PFSK-1 (cell line): ENCODE measurements around the gene TOM1L2.

Experiments
- POLR2AphosphoS5 ChIP-seq: IDR thresholded peaks from 2 replicates; pipeline ENCODE4 v1.6.1; 2012; ENCODE audit warnings: low read depth, mild to moderate bottlenecking, control low read depth, low read length, moderate library complexity
- SIN3A ChIP-seq: IDR thresholded peaks from 2 replicates; pipeline ENCODE4 v1.6.1; 2012; ENCODE audit warnings: mild to moderate bottlenecking, low read length, moderate library complexity, borderline replicate concordance; ENCODE audit not compliant: insufficient read depth
- TAF1 ChIP-seq: IDR thresholded peaks from 2 replicates; pipeline ENCODE4 v1.6.1; 2012; ENCODE audit warnings: low read length, control low read depth, borderline replicate concordance; ENCODE audit not compliant: insufficient read depth
- TF ChIP-seq, protein P1 (sequence below), 2 experiments: IDR thresholded peaks; 2 replicates each; pipeline versions ENCODE4 v1.6.1 to v1.8.0; 2011 to 2012; ENCODE audit warnings: low read depth in 2 of 2, low read length in 2 of 2, control low read depth in 1 of 2, inconsistent platforms in 1 of 2, mild to moderate bottlenecking in 1 of 2, moderate library complexity in 1 of 2; ENCODE audit not compliant: insufficient read depth in 1 of 2

DNA sequence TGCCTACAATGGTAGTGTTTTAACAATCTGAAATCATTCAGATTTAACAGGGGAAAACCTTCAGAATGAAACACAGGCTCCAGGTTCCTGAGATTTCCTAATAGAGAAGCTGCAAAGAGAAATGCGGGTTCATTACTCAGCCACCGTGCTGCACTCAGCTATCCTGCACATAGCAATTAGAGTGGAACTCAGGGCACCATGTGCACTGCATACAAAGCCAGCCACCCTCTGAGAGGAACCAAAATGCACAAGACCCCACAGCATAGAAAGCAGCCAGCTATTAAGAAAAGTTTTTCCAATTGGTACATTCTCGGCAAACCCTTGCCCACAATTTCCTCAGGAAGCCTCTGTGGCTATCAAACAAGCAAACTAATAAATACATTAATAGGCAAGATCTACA, 37.4 kb downstream of the TOM1L2 start:
- no peak for TF ChIP-seq TAF1
- no peak for TF ChIP-seq POLR2AphosphoS5
- TF ChIP-seq SIN3A: no peak
- TF ChIP-seq, protein P1, sequence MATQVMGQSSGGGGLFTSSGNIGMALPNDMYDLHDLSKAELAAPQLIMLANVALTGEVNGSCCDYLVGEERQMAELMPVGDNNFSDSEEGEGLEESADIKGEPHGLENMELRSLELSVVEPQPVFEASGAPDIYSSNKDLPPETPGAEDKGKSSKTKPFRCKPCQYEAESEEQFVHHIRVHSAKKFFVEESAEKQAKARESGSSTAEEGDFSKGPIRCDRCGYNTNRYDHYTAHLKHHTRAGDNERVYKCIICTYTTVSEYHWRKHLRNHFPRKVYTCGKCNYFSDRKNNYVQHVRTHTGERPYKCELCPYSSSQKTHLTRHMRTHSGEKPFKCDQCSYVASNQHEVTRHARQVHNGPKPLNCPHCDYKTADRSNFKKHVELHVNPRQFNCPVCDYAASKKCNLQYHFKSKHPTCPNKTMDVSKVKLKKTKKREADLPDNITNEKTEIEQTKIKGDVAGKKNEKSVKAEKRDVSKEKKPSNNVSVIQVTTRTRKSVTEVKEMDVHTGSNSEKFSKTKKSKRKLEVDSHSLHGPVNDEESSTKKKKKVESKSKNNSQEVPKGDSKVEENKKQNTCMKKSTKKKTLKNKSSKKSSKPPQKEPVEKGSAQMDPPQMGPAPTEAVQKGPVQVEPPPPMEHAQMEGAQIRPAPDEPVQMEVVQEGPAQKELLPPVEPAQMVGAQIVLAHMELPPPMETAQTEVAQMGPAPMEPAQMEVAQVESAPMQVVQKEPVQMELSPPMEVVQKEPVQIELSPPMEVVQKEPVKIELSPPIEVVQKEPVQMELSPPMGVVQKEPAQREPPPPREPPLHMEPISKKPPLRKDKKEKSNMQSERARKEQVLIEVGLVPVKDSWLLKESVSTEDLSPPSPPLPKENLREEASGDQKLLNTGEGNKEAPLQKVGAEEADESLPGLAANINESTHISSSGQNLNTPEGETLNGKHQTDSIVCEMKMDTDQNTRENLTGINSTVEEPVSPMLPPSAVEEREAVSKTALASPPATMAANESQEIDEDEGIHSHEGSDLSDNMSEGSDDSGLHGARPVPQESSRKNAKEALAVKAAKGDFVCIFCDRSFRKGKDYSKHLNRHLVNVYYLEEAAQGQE (IDR thresholded peaks at IDR 0.05; ENCODE audit: insufficient read depth in 1 of 2, low read depth in 2 of 2, low read length in 2 of 2): no peak
